ENCODE measurements around the gene SPOCK1.

The SPOCK1 gene

GRCh38 chr5:137336565-137337120 is 162.5 kb downstream of the SPOCK1 start:
- Histone ChIP-seq H3K4me1 (ENCODE audit: control insufficient read depth, insufficient read depth, low read length) (peaks cover 10% of the 10 kb centered on the region), H3K4me2 (ENCODE audit: low read length) (no peak overlapping the region), H3K27me3 (ENCODE audit: control insufficient read depth, insufficient read depth, low read length) (no peaks in the 10 kb centered on the region), H3K36me3 (ENCODE audit: insufficient read depth, low read length) (no peaks in the 10 kb centered on the region), H3K9me3 (replicated peaks; ENCODE audit: low read length) (no peaks in the 10 kb centered on the region), H3K9ac (ENCODE audit: low read depth, low read length) (no peak overlapping the region), H3K4me3 (ENCODE audit: low read length) (no peak overlapping the region)

GRCh38 chr5:137336161-137336560 is 163.0 kb downstream of the SPOCK1 start:
- Histone ChIP-seq H3K36me3 (ENCODE audit: insufficient read depth, low read length) (no peaks in the 10 kb centered on the region), H3K9me3 (replicated peaks; ENCODE audit: low read length) (no peaks in the 10 kb centered on the region), H3K4me2 (ENCODE audit: low read length) (no peak overlapping the region), H3K27me3 (ENCODE audit: control insufficient read depth, insufficient read depth, low read length) (no peaks in the 10 kb centered on the region), H3K4me3 (ENCODE audit: low read length) (no peak overlapping the region), H3K9ac (ENCODE audit: low read depth, low read length) (no peak overlapping the region), H3K4me1 (ENCODE audit: control insufficient read depth, insufficient read depth, low read length) (peaks cover 10% of the 10 kb centered on the region)

GRCh38 chr5:137335493-137335892 is 163.6 kb downstream of the SPOCK1 start:
- no peaks in the 10 kb centered on the region for H3K9me3 ChIP-seq (replicated peaks; ENCODE audit: low read length)
- no peak overlapping the region for H3K9ac ChIP-seq (ENCODE audit: low read depth, low read length)
- no peak overlapping the region for H3K4me3 ChIP-seq (ENCODE audit: low read length)
- H3K4me2 ChIP-seq (ENCODE audit: low read length) = no peak overlapping the region
- H3K36me3 ChIP-seq (ENCODE audit: insufficient read depth, low read length) = no peaks in the 10 kb centered on the region
- no peaks in the 10 kb centered on the region for H3K27me3 ChIP-seq (ENCODE audit: control insufficient read depth, insufficient read depth, low read length)
- peaks cover 10% of the 10 kb centered on the region for H3K4me1 ChIP-seq (ENCODE audit: control insufficient read depth, insufficient read depth, low read length)

- H3K9me3 ChIP-seq (replicated peaks; ENCODE audit: low read length) = no peaks in the 10 kb centered on the region
- peaks cover 10% of the 10 kb centered on the region for H3K4me1 ChIP-seq (ENCODE audit: control insufficient read depth, insufficient read depth, low read length)
- no peak overlapping the region for H3K4me2 ChIP-seq (ENCODE audit: low read length)
- H3K36me3 ChIP-seq (ENCODE audit: insufficient read depth, low read length) = no peaks in the 10 kb centered on the region
- no peak overlapping the region for H3K4me3 ChIP-seq (ENCODE audit: low read length)
- no peaks in the 10 kb centered on the region for H3K27me3 ChIP-seq (ENCODE audit: control insufficient read depth, insufficient read depth, low read length)
- no peak overlapping the region for H3K9ac ChIP-seq (ENCODE audit: low read depth, low read length)
Measured at GRCh38 chr5:137333928-137334327, 165.2 kb downstream of the SPOCK1 start.

GRCh38 chr5:137333475-137333874 is 165.7 kb downstream of the SPOCK1 start:
- H3K27me3 ChIP-seq (ENCODE audit: control insufficient read depth, insufficient read depth, low read length) = no peaks in the 10 kb centered on the region
- H3K36me3 ChIP-seq (ENCODE audit: insufficient read depth, low read length) = no peaks in the 10 kb centered on the region
- no peak overlapping the region for H3K4me2 ChIP-seq (ENCODE audit: low read length)
- no peak overlapping the region for H3K9ac ChIP-seq (ENCODE audit: low read depth, low read length)
- H3K4me1 ChIP-seq (ENCODE audit: control insufficient read depth, insufficient read depth, low read length) = peaks cover 10% of the 10 kb centered on the region
- H3K4me3 ChIP-seq (ENCODE audit: low read length) = no peak overlapping the region
- no peaks in the 10 kb centered on the region for H3K9me3 ChIP-seq (replicated peaks; ENCODE audit: low read length)

- Histone ChIP-seq H3K9me3 (replicated peaks; ENCODE audit: low read length) (no peaks in the 10 kb centered on the region), H3K4me1 (ENCODE audit: control insufficient read depth, insufficient read depth, low read length) (peaks cover 10% of the 10 kb centered on the region), H3K4me2 (ENCODE audit: low read length) (no peak overlapping the region), H3K9ac (ENCODE audit: low read depth, low read length) (no peak overlapping the region), H3K36me3 (ENCODE audit: insufficient read depth, low read length) (no peaks in the 10 kb centered on the region), H3K4me3 (ENCODE audit: low read length) (no peak overlapping the region), H3K27me3 (ENCODE audit: control insufficient read depth, insufficient read depth, low read length) (no peaks in the 10 kb centered on the region)
Measured at GRCh38 chr5:137332296-137332695, 166.8 kb downstream of the SPOCK1 start.

- Histone ChIP-seq H3K4me2 (ENCODE audit: low read length) (no peak overlapping the region), H3K4me3 (ENCODE audit: low read length) (no peak overlapping the region)
Measured at GRCh38 chr5:137329586-137330296, 169.4 kb downstream of the SPOCK1 start.

GRCh38 chr5:137328991-137329390 is 170.1 kb downstream of the SPOCK1 start:
- no peaks in the 10 kb centered on the region for H3K27me3 ChIP-seq (ENCODE audit: control insufficient read depth, insufficient read depth, low read length)
- H3K4me1 ChIP-seq (ENCODE audit: control insufficient read depth, insufficient read depth, low read length) = no peaks in the 10 kb centered on the region
- no peak overlapping the region for H3K4me2 ChIP-seq (ENCODE audit: low read length)
- H3K9me3 ChIP-seq (replicated peaks; ENCODE audit: low read length) = no peaks in the 10 kb centered on the region
- no peaks in the 10 kb centered on the region for H3K36me3 ChIP-seq (ENCODE audit: insufficient read depth, low read length)
- H3K9ac ChIP-seq (ENCODE audit: low read depth, low read length) = no peak overlapping the region
- no peak overlapping the region for H3K4me3 ChIP-seq (ENCODE audit: low read length)

More at GRCh38 chr5:137329586-137330296, 169.4 kb downstream of the SPOCK1 start:
- Histone ChIP-seq H3K9ac (ENCODE audit: low read depth, low read length) (no peak overlapping the region), H3K27me3 (ENCODE audit: control insufficient read depth, insufficient read depth, low read length) (no peaks in the 10 kb centered on the region), H3K4me1 (ENCODE audit: control insufficient read depth, insufficient read depth, low read length) (no peaks in the 10 kb centered on the region), H3K9me3 (replicated peaks; ENCODE audit: low read length) (no peaks in the 10 kb centered on the region), H3K36me3 (ENCODE audit: insufficient read depth, low read length) (no peaks in the 10 kb centered on the region)

- Histone ChIP-seq H3K9me3 (replicated peaks; ENCODE audit: low read length) (no peaks in the 10 kb centered on the region), H3K9ac (ENCODE audit: low read depth, low read length) (no peak overlapping the region), H3K36me3 (ENCODE audit: insufficient read depth, low read length) (no peaks in the 10 kb centered on the region), H3K27me3 (ENCODE audit: control insufficient read depth, insufficient read depth, low read length) (no peaks in the 10 kb centered on the region), H3K4me2 (ENCODE audit: low read length) (no peak overlapping the region), H3K4me3 (ENCODE audit: low read length) (no peak overlapping the region), H3K4me1 (ENCODE audit: control insufficient read depth, insufficient read depth, low read length) (no peaks in the 10 kb centered on the region)
Measured at GRCh38 chr5:137328463-137328862, 170.7 kb downstream of the SPOCK1 start.

GRCh38 chr5:137325721-137326120 is 173.4 kb downstream of the SPOCK1 start:
- H3K4me3 ChIP-seq (ENCODE audit: low read length) = no peak overlapping the region
- H3K36me3 ChIP-seq (ENCODE audit: insufficient read depth, low read length) = no peaks in the 10 kb centered on the region
- no peak overlapping the region for H3K9ac ChIP-seq (ENCODE audit: low read depth, low read length)
- no peak overlapping the region for H3K4me2 ChIP-seq (ENCODE audit: low read length)
- H3K4me1 ChIP-seq (ENCODE audit: control insufficient read depth, insufficient read depth, low read length) = peaks cover under 1% of the 10 kb centered on the region
- H3K27me3 ChIP-seq (ENCODE audit: control insufficient read depth, insufficient read depth, low read length) = no peaks in the 10 kb centered on the region
- H3K9me3 ChIP-seq (replicated peaks; ENCODE audit: low read length) = no peaks in the 10 kb centered on the region

GRCh38 chr5:137320056-137321045 is 178.8 kb downstream of the SPOCK1 start:
- Histone ChIP-seq H3K36me3 (ENCODE audit: insufficient read depth, low read length) (no peaks in the 10 kb centered on the region), H3K9me3 (replicated peaks; ENCODE audit: low read length) (no peaks in the 10 kb centered on the region), H3K4me1 (ENCODE audit: control insufficient read depth, insufficient read depth, low read length) (peaks cover 20% of the 10 kb centered on the region), H3K27me3 (ENCODE audit: control insufficient read depth, insufficient read depth, low read length) (no peaks in the 10 kb centered on the region), H3K4me3 (ENCODE audit: low read length) (no peak overlapping the region), H3K4me2 (ENCODE audit: low read length) (peak overlapping the region; percentile 9), H3K9ac (ENCODE audit: low read depth, low read length) (no peak overlapping the region)
